Measurements from ENCODE around the gene FLII. TPM values are rescaled to one million over a fixed set of nuclear protein-coding genes. Genes with fewer than 3 reads are reported as not detected.

Gene FLII
- total RNA-seq, 1 experiment from 2014 or later = 264 TPM

DNA sequence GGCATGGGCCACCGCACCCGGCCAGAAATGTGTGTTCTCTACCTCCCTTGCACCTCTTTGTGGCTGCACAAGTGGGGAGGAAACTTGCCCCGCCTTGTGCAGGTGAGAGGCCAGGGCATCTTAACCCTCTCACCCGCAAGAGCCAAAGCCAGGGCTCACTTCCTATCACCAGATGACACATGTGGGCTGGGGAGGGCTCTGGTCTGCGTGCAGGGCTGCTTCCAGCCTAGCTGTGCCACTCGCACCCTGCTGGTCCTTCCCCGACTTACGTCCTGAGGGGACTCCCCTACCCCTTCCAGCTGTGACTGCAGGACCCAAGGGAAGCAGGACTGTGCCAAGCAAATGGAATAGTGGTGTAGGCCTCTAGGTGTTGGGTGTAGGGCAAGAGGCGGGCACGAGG, 8.8 kb upstream of the FLII start:
- BruUV-seq (replicated peaks) = no TSS peak
- Histone ChIP-seq H3K9me3 (ENCODE audit: control insufficient read depth in 1 of 2, insufficient read depth in 1 of 2, low read depth in 1 of 2, low read length in 2 of 2) (no peaks in the 10 kb centered on the region), H3K4me2 (ENCODE audit: low read length) (no peak overlapping the region), H4K20me1 (ENCODE audit: insufficient read depth) (no peaks in the 10 kb centered on the region), H3K9ac (ENCODE audit: low read length) (no peak overlapping the region), H3K9me2 (ENCODE audit: insufficient read depth) (no peaks in the 10 kb centered on the region), H3K4me1 (ENCODE audit: control insufficient read depth in 1 of 2, insufficient read depth in 2 of 2, low read length in 2 of 2) (peaks cover 0 to 3% of the 10 kb centered on the region in 2 experiments; a peak in 3 of 4 replicates), H2AFZ (ENCODE audit: low read depth, low read length, poor library complexity, severe bottlenecking) (no peak overlapping the region), H3K36me3 (ENCODE audit: control insufficient read depth in 1 of 2, insufficient read depth in 2 of 2, low read length in 2 of 2) (peaks cover 5 to 8% of the 10 kb centered on the region in 2 experiments; a peak in 3 of 4 replicates), H3K79me2 (ENCODE audit: insufficient read depth, low read length) (peaks cover 5% of the 10 kb centered on the region; the same call in 1 of the 2 replicates), H3K4me3 (replicated peaks in 1 of 2; ENCODE audit: low read depth in 1 of 2, low read length in 2 of 2) (no peak overlapping the region), H3K27ac (ENCODE audit: low read depth, low read length) (no peak overlapping the region), H3K27me3 (ENCODE audit: insufficient read depth, low read length) (no peaks in the 10 kb centered on the region)
- DNase-seq (ENCODE audit: low read depth, low spot score) (no peak), ATAC-seq (no peak)
- ChIA-PET RAD21 (ENCODE audit: low non-redundant PET in 1 of 2, low total read pairs in 2 of 2, uncharacterized antibody in 2 of 2, unreplicated experiment in 2 of 2) (no interaction called here), POLR2A (no interaction called here), CTCF (no interaction called here)
- TF ChIP-seq POLR2AphosphoS5 (IDR thresholded peaks at IDR 0.05; ENCODE audit: low read depth, low read length) (no peak), YY1 (IDR thresholded peaks at IDR 0.05; ENCODE audit: extremely low read depth, insufficient replicate concordance, low read depth, low read length) (no peak)
- intact Hi-C loops (cut with micrococcal nuclease) = no loop called here

GRCh38 chr17:18263885-18264682, 5.5 kb upstream of the FLII start:
- POLR2A ChIA-PET = no interaction called here
- Histone ChIP-seq H3K79me2 (ENCODE audit: insufficient read depth, low read length) (peaks cover 19% of the 10 kb centered on the region), H3K4me1 (ENCODE audit: control insufficient read depth in 1 of 2, insufficient read depth in 2 of 2, low read length in 2 of 2) (peaks cover 21 to 24% of the 10 kb centered on the region in 2 experiments), H3K4me2 (ENCODE audit: low read length) (no peak overlapping the region), H3K27me3 (ENCODE audit: insufficient read depth, low read length) (no peaks in the 10 kb centered on the region), H3K27ac (ENCODE audit: low read depth, low read length) (no peak overlapping the region), H2AFZ (ENCODE audit: low read depth, low read length, poor library complexity, severe bottlenecking) (no peak overlapping the region), H3K4me3 (replicated peaks in 1 of 2; ENCODE audit: low read depth in 1 of 2, low read length in 2 of 2) (no peak overlapping the region), H3K9me2 (ENCODE audit: insufficient read depth) (no peaks in the 10 kb centered on the region), H3K9ac (ENCODE audit: low read length) (no peak overlapping the region), H4K20me1 (ENCODE audit: insufficient read depth) (no peaks in the 10 kb centered on the region), H3K9me3 (ENCODE audit: control insufficient read depth in 1 of 2, insufficient read depth in 1 of 2, low read depth in 1 of 2, low read length in 2 of 2) (no peaks in the 10 kb centered on the region), H3K36me3 (ENCODE audit: control insufficient read depth in 1 of 2, insufficient read depth in 2 of 2, low read length in 2 of 2) (peaks cover 5 to 8% of the 10 kb centered on the region in 2 experiments; a peak in 3 of 4 replicates)
- CTCF ChIA-PET = no interaction called here
- intact Hi-C loops (cut with micrococcal nuclease) = loop anchor here (5.0 kb wide), 1 partner anchor 48 kb away; the partner anchor contains the start of gene TOP3A
- RAD21 ChIA-PET (ENCODE audit: low non-redundant PET in 1 of 2, low total read pairs in 2 of 2, uncharacterized antibody in 2 of 2, unreplicated experiment in 2 of 2) = no interaction called here
- TF ChIP-seq REST (IDR thresholded peaks at IDR 0.05; ENCODE audit: low read depth) (no peak), EZH2 (IDR thresholded peaks at IDR 0.05) (no peak), CBX3 (IDR thresholded peaks at IDR 0.05; ENCODE audit: low read depth) (no peak), ATF3 (IDR thresholded peaks at IDR 0.05) (no peak), JUND (IDR thresholded peaks at IDR 0.05) (no peak), SP1 (IDR thresholded peaks at IDR 0.05; ENCODE audit: low read depth) (no peak), RAD21 (IDR thresholded peaks at IDR 0.05; ENCODE audit: low read depth) (no peak), ZFX (IDR thresholded peaks at IDR 0.05) (no peak), POLR2A (IDR thresholded peaks at IDR 0.05; ENCODE audit: borderline replicate concordance, extremely low read depth, insufficient read depth, insufficient read length) (no peak), EZH2phosphoT487 (IDR thresholded peaks at IDR 0.05; ENCODE audit: borderline replicate concordance) (no peak), SRF (IDR thresholded peaks at IDR 0.05; ENCODE audit: low read depth) (no peak), FOSL1 (IDR thresholded peaks at IDR 0.05; ENCODE audit: low read depth) (no peak)
- ATAC-seq (no peak), DNase-seq (ENCODE audit: low read depth, low spot score) (no peak)
- no TSS peak for BruUV-seq (replicated peaks)

Data from HCT116 (cell line).